Stimulated activated CD8-positive, alpha-beta memory T cell treated with anti-CD3 and anti-CD28 coated beads, Interleukin-12 subunit alpha, Interleukin-12 subunit beta, amount 100 ng/mL, for 24 hours (primary cell): ENCODE measurements around the gene GDF2.

Experiments
- DNase-seq: peaks from one replicate; pipeline ENCODE4 v3.0.0-alpha.2; 2020; ENCODE audit errors: extremely low read depth

Gene GDF2

GRCh38 chr10:47322300-47323061 is at the start of gene GDF2:
GDF2 (plus strand) TSS chr10:47322454; CDS start chr10:47322669, 215 bp downstream.
- no peak for DNase-seq

GRCh38 chr10:47276071-47276470 is 46.2 kb upstream of the GDF2 start:
- no peak for DNase-seq

- DNase-seq, result no peak
These were observed 45.5 kb upstream of the GDF2 start for GRCh38 chr10:47276576-47277351.

GRCh38 chr10:47277352-47278151 is 44.7 kb upstream of the GDF2 start:
- DNase-seq, result no peak

GRCh38 chr10:47278152-47278473 is 44.1 kb upstream of the GDF2 start:
- DNase-seq, result no peak

GRCh38 chr10:47278720-47279119 is 43.5 kb upstream of the GDF2 start:
- DNase-seq, result no peak

GRCh38 chr10:47279276-47279675 is 43.0 kb upstream of the GDF2 start:
- no peak for DNase-seq

DNA sequence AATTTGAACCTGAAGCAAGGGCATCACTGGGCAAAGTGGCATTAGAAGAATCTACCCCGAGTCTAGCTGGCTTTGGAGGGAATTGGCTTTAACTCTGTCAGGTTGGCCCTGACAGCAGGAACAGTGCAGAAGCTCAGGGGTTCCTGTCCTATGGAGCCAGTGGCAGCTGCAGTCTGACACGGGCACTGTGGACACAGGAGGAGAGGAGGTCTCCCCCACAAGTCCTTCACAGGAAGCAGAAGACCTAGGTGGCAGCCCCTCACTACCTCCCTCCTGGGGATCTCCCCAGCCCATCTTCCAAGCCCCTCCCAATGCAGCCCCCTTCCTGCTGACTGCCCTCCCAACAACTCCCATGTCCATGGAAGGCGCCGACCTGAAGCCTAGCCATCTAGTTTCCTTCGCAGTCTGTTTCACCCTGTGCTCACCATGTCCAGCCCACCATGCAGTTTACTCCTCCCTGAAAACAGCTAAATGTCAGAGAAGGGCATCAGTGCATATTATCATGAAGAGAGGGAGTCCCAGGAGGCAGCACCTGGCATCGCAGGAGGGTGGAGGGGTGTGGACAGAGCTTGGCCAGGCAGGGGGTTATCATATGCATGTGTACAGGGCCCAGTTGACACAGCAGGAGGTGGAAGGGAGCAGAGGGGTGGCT is 40.1 kb upstream of the GDF2 start:
- DNase-seq, result no peak

DNA sequence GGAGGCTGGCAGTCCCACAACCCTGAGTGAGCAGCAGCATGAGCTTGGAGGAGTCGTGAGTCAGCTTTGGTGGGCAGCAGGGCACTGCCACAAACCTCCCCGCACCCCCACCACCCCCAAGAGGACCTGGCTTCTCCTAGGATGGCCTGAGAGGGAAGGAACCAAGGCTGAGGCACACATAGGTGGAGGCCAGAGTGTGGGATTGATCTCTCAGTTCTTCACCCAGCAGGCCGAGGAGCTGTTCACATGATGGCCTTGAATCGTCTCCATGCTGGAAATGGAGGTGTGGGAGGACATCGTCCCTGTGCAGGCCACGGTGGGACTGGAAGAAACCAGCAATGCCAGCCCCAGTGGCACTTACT is 39.6 kb upstream of the GDF2 start:
- no peak for DNase-seq

GRCh38 chr10:47283101-47283630 is 39.1 kb upstream of the GDF2 start:
- DNase-seq, result no peak

DNA sequence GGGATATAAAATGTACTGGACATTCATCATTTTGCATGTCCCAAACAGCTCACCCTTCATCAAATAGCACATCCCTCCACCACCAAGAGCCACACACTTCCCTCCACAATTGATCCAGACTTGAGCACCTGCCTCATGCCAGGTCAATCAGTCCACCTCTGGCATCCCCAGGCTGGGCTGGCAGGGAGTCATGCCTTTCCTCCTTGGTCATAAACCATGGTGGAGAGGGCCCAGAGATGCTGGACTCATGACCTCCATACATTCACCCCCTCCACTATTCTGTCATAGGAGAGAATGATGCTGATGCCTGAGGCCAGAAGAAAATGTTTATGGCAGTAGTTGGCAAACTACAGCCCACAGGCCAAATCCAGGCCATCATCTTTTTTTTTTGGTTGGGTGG is 38.4 kb upstream of the GDF2 start:
- DNase-seq, result no peak

- no peak for DNase-seq
These were observed 36.7 kb upstream of the GDF2 start for GRCh38 chr10:47285381-47286115.

GRCh38 chr10:47286116-47286505 is 36.1 kb upstream of the GDF2 start:
- no peak for DNase-seq

GRCh38 chr10:47286591-47287315 is 35.5 kb upstream of the GDF2 start:
- no peak for DNase-seq

- no peak for DNase-seq
These were observed 34.9 kb upstream of the GDF2 start for GRCh38 chr10:47287365-47287802.

DNA sequence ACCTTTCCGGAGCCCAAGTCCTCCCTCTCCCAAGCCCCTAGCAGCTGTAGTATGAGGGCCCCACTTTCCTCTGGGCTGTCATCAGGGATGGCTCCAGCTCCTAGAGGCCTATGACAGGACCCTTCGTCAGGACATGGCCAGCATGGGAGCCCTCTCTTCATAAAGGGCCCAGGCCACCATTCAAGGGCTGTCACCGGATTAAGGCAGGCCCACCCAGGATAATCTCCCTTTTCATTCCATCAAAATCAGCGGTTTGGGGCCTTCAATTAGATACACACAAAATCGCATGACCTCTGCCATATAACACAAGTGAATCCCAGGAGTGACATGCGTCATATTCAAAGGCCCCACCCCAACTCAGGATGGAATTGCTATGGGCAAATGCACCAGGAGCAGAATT is 34.4 kb upstream of the GDF2 start:
- DNase-seq, result no peak

DNA sequence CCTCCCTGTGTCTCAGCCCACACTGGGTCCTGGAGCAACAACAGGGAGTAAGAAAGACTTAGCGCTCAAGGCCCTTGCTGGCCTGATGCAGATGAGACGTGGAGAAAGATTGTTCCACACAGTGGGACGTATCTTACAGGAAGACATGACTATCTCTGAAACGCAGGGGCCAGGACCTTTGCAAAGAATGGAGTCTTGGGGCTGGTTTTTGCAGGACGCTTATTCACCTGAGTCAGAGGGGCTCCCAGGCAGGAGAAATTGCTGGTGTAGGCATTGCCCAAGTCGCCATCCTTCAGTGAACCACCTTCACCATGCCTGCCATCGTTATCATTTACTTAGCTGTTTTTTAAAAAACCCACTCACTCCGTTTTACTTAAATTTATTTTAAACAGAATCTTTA is 34.0 kb upstream of the GDF2 start:
- DNase-seq, result no peak

- no peak for DNase-seq
These were observed 33.2 kb upstream of the GDF2 start for GRCh38 chr10:47288916-47289495.

- DNase-seq, result no peak
These were observed 32.3 kb upstream of the GDF2 start for GRCh38 chr10:47289921-47290320.

- DNase-seq, result no peak
These were observed 31.9 kb upstream of the GDF2 start for GRCh38 chr10:47290338-47290737.
